SK-MEL-5 (cell line): ENCODE measurements around the gene GAREM1. TPM values are rescaled to one million over a fixed set of nuclear protein-coding genes. Genes with fewer than 3 reads are reported as not detected.

ENCODE experiments used
- DNase-seq: peaks from one replicate; pipeline ENCODE4 v3.0.0-alpha.2; 2016; ENCODE audit warnings: low read depth, low spot score
- in situ Hi-C: cut with HindIII; loops from 2 replicates; pipeline ENCODE4 v1.10.0; 2016; ENCODE audit warnings: low sequenced_read_pairs, high pct_unique_total_duplicates, low pct_unique_long_range_greater_than_20kb
- total RNA-seq: library from RNA; depleted of rRNA; stranded (reverse); fragments of >200 nt; shearing (Covaris generic); gene quantifications from 2 replicates; pipeline ENCODE4 v1.2.3, GENCODE V29; 2014

GAREM1 gene
- total RNA-seq, 1 experiment from 2014 or later = 6.9 TPM

DNA sequence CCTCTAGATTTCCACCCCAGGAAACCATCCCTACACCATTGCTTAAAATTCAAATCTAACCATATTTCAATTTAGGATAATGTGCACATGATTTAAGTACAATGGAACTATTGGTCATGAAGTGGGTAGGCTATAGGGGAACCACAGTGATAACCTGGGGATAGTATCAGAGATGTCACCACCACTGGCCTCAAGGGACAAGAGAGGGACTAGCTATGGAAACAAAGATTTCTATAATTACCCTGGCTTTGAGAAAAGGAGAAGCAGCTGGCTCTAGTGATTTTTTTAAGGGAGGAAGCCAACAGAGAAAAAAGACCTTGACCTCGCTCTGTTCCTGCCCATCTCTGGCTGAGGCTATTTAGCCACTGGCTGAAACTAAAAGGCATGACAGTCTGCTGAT, 148.9 kb downstream of the GAREM1 start:
- in situ Hi-C loops = no loop called here
- no peak for DNase-seq

DNA sequence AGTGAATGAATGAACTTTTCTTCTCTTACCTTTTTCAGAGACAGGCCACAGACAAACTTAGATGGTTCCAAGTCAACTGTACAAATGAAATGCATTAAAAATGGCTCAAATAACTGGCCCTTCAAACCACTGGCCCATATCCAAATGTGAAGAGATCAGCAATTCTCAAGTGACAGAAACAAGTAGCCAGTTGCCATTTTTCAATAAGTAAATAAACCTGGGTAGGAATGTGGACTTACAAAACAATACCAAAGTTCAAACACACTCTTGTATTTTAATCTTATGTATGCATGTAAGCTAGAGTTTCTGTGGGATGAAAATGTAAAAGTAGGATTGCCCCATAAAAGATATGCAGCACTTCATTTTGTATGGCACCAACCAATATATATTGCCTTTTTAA, 151.6 kb downstream of the GAREM1 start:
- in situ Hi-C loops = no loop called here
- DNase-seq = no peak

DNA sequence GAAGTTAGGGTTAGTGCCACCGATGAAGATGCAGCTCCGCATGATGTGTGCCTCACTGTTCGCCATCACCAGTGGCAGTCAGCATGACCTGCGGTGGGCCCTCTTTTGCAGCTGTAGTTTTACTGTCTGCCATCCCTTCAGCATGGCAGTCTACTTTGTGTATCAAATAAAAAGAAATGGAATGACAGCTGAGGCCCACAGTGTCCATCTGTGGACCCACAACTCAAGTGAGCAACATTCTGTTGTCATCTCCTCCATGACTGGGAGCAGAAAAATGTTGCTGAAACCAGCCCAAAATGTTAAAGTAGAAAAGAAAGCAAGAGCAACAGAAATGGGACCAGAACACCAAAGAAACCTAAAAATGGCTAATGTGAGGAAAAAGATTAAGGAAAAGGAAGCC, 152.1 kb downstream of the GAREM1 start:
- no peak for DNase-seq
- in situ Hi-C loops = no loop called here

DNA sequence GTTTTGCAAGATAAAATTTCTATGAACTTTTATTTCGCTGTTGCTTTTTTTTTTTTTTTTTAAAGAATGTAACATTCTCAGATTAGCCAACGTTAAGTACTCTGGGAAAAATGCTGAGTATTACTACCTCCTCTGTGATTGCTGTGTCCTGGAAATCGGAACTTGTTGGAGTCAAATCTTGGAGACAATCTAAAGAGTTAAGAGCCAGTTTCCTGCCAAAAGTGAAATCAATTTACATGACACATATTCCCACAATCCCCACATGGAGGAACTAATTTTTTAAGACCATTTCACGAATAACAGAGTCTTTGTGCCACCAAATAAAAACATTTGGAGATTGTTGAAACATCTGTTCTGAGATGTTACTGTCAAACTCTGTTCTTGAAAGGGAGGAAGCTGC, 153.0 kb downstream of the GAREM1 start:
- DNase-seq = no peak
- in situ Hi-C loops = no loop called here

DNA sequence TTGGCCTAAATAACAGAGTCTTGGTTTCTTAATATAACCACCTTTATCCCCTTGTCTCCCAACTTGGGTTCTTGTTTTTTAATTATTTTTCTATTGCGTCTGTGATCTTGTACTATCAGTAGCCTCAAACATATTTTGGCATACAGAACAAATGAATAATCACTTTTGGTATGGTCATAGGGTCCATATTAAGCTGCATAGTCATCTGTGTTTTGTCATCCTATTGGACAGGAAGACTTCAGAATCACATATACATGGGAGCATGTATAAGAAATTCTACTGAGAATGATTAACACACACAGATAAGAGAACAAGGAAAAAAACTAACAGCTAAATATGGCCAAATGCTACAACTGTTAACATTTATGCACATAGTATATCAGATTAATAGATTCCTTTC, 154.8 kb downstream of the GAREM1 start:
- DNase-seq = no peak
- in situ Hi-C loops = no loop called here

DNA sequence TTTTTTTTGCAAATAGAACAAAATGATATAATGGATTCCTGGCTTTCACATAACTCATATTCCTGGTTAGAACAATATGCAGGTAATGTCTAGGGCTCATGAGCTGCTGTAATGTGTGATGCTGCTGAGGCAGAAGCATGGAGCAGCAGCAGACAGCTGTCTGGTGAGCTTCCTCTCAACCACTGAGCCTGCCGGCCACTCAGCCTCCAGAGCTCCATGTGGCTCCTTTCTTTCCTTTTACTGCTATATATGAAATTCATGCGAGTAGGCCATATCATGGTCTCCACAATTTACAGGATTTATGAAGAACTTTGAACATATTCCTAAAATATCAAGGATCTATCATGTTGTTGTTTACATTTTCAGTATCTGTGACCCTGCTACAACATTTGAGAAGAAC, 159.9 kb downstream of the GAREM1 start:
- in situ Hi-C loops = no loop called here
- DNase-seq = no peak

DNA sequence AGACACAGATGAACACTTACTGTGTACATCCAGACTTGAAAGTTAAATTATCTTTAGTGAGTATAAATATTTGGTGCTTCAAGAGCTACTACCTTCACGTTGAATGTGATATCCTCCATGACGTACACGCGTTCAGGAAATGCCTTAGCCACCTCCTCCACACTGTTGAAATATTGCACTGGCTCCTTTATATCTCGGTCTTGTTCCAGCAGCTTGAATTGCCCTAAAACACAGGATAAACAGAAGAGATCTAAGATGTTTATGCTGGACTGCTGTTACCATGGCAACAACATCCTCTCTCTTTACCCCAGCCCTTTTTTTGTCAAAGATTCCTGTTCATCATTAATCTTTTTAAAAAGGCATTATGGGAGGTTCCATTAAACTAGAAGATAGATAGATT, 160.6 kb downstream of the GAREM1 start:
- DNase-seq = no peak
- in situ Hi-C loops = no loop called here

DNA sequence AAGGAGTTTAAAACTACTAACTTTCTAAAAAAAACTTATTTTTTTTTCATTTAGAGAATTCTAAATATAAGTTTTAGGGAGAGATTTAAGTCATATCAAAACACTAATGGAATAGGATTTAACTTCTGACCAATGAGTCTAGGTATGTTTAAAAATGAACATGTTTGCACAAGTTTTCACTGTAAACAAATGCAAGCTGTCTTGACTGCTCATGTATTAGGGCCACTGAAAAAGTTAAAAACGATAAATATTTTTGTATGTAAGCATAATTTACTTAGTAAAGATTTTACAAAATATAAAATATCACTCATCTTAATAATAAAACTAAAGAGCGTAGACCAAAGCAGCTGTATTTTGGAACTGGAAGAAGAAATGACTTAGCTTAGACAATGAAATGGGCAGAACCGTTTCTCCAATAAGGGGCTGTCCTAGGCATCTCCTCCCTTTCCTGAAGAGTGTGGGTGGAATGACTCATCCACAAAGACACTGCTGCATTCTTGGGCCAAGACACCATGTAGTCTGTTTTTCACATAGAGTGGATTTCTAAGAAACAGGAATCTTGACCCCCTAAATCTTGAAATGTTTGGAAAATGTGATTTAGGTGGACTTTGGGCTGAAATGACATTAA, 162.1 kb downstream of the GAREM1 start:
- in situ Hi-C loops = no loop called here
- DNase-seq = peak; percentile 76

DNA sequence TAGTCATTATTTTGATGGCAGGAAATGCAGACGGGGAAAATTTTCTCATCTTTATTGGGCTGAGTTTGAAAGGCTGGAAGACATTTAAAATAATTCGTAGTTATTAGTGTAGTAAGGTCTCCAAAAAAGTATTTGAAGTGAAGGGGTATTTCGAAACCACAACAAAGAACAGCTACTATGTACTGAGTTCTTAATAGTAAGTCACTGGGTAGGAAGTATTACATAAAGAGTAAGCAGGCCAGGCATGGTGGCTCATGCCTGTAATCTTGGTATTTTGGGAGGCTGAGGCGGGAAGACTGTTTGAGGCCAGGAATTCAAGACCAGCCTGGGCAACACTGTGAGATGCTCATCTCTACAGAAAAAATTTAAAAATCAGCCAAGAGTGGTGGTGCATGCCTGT, 167.3 kb downstream of the GAREM1 start:
- no peak for DNase-seq
- in situ Hi-C loops = no loop called here

DNA sequence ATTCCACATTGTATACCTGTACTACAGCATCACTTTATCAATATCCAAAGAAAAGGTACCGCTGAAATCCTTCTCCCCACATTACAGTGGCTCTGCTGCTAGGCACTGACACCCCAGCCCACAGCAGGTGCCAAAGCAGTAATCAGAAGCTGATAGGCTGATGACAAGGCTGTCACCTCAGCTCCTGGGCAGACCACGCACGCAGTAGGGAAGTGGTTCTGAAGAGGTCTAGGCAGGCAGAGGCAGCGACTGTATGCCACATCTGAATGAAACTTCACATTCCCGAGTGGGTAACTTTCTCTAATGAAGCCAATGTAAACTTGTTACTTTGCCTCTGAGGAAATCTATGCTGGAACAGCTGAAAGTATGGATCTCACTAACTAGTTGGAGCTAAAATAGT, 167.9 kb downstream of the GAREM1 start:
- in situ Hi-C loops = no loop called here
- no peak for DNase-seq

DNA sequence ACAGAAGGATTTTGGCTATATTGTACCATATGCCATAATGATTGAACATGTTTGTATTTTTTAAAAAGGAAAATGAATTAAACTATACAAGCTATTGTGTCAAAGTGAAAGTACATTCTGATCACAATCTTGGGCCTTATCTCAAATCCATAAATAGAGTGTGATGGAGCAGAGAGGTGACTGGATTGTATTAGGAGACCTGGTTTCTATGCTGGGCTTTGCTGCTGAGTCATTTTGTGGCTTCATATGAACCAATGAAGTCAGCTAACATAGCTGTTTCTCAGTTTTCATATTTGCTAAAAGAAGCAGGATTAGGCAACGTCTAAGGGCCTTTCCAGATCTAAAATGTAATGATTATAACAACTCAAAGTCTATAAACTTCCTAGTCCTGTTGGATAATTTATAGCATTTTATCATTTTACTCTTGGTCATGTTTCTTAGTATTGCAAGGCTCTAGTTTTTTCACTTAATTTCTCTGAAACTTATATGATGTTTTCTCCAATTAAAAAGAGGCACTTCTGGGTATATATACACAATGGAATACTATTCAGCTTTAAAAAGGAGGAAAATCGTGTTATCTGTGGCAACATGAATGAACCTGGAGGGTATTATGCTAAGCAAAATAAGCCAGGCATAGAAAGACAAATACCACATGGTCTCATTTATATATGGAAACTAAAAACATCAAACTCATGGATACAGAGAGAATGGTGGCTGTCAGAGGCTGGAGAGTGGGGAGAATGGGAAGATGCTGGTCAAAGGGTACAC, 168.5 kb downstream of the GAREM1 start:
- DNase-seq = no peak
- in situ Hi-C loops = no loop called here

DNA sequence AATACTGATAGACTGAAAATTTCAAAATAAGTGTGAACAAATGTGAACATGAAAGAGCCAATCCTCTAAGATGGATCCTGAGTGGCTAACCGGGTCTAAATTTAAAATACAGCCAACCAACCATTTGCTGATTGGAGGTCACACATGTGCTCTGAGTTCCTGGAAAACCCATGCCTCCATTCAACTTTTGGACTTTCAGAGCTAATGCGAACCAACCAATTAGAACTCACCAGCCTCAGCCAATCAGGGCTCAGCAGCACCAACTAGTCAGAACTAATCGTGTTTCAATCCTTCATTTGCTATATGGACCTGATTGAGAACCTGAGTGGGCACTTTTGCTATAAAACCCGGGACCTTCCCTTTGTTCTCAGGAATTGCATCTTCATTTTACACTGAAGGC, 169.3 kb downstream of the GAREM1 start:
- no peak for DNase-seq
- in situ Hi-C loops = no loop called here

DNA sequence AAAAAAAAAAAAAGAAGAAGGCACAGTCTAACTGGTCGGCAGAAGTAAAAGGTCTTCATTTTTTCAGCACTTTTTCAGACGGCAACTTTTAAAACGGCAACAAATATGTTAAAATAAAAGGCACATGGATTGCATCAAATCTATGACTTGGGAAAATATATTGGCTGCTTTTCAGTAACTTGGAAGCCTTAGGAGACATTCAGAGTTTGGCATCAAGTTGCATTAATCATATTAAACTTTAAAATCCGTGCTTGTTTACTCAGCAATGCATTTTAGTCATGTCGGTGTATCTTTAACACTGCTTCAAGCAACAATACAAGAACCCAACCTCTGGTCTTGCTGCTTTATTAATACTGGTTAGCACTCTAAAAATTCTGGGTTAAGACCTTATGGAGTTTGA, 169.8 kb downstream of the GAREM1 start:
- DNase-seq = no peak
- in situ Hi-C loops = no loop called here

DNA sequence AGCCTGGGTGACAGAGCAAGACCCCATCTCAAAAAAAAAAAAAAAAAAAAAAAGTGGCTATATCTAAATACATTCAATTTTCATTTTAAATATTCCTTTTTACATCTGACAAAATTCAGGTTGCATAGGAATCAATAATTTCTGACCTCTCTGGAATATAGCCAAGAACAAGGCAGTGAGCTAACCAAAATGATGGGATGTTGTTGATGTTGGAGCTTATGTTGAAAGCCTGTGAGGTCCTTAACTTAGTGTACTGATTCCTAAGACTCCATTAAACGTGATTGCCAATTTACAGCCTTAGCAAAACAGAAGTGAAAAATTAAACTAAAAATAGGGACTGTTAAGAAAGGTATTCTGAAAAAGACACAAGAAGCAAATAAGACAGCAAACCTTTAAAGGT, 171.2 kb downstream of the GAREM1 start:
- in situ Hi-C loops = no loop called here
- DNase-seq = no peak

DNA sequence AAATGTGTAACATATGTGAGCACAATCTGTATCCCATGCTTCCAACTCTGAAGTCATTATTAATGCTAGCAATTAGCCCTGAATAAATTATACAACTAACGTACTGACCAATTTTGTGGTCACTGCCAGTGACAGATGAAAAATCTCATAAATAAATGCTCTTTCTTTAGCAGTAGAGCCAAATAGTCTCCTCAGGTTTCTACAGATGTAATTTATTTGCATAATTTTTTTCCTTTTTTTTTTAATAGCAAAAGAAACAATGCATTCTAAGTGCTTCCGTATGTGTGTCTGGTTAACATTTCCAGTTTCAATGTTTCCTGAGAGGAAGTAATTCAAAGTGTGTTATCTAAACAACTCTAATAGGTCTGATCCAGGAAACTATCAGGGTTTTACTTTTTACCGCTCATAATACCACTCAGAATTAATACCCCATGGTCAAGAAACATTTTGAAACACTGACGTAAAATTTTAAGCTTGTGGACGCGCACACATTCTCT, 172.5 kb downstream of the GAREM1 start:
- DNase-seq = no peak
- in situ Hi-C loops = no loop called here

DNA sequence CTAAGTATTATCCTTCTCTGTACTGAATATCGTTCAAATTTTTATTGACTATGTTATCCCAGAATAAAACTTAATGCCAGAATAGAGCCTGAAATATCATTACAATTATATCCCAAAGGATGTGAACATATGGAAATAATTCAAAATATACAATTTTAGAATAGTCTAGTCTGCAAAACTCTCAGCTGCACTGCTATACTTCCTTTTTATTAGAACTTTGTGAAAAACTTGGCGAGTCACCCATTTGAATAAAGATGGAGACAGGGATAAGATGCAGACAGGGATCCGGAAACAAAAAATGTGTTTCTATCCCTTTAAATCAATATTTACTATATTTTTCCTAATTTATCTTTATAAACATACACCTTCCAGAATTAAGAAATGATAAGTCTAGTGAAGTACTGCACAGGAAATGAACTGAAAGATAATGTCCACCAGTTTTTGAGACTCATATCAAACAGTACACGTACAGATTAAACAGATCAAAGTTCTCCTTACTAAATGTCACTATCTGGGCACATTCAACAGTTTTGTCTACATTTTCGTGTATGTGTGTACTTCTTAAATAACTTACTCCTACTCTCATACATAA, 173.0 kb downstream of the GAREM1 start:
- DNase-seq = no peak
- in situ Hi-C loops = no loop called here

DNA sequence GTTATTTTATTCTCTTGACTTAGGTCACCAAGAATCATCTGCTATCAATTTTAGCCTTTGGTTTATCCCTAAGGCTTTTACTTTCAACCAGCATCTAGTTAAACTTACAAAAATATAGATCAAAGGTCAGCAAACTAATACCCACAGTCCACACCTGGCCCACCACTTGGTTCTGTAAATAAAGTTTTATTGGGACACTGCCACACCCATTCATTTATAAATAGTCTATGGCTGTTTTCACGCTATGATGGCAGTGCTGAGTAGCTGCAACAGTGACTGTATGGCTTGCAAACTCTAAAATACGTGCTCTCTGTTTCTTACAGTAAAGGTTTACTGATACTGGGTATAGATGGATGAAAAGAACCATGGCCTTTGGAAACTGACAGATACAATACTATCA, 173.8 kb downstream of the GAREM1 start:
- no peak for DNase-seq
- in situ Hi-C loops = no loop called here

DNA sequence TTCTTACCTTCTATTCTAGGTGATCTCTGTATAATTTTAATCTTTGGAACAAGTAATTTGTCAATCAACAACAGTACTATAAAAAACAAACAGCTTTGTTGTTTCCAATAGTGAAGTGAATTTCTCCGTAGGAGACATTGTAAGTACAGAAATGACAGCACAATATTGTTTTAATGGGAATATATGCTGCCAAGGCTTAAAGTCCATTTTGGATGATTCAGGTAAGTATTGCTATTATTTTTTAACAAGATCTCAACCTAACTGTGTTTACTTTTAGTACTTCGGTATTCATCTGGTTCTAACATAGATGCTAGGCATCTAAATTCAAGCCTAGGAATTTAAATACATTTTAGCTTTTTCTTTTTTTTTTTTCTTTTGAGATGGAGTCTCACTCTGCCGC, 175.1 kb downstream of the GAREM1 start:
- in situ Hi-C loops = no loop called here
- no peak for DNase-seq

DNA sequence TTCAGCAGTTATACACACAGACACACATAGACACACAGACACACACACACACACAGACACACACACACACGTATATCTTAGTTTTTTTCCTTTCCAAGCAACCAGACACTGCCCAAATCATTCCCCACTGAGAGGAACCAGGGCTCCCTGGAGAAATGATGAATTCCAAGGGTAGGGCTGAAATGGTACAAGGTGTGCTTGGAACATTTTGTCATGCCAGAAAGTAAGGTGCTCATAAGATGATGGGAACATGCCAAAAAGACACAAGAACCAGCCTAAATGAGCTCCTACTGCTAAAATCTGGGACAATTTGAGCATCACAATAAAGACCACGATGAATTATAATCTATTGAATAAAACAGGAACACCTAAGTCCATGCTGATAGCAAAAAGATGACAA, 177.6 kb downstream of the GAREM1 start:
- in situ Hi-C loops = no loop called here
- DNase-seq = no peak
